Esophagus (tissue), 2 donors: ENCODE data around the gene STAP1. TPM values are rescaled to one million over a fixed set of nuclear protein-coding genes. Genes with fewer than 3 reads are reported as not detected.

ENCODE experiments used
- H3K27ac ChIP-seq, 2 donors: one replicate each; pipeline ENCODE4 v1.5.1; 2013; ENCODE audit warnings: low read depth in 2 of 2, mild to moderate bottlenecking in 2 of 2, inconsistent platforms in 1 of 2, low read length in 1 of 2, moderate library complexity in 1 of 2
- H3K27me3 ChIP-seq, 2 donors: one replicate each; pipeline ENCODE4 v1.6.1; 2013; ENCODE audit warnings: low read length in 2 of 2, control low read depth in 1 of 2, mild to moderate bottlenecking in 1 of 2; ENCODE audit not compliant: insufficient read depth in 2 of 2, control insufficient read depth in 1 of 2
- H3K36me3 ChIP-seq, 2 donors: one replicate each; pipeline ENCODE4 v1.6.1; 2013; ENCODE audit warnings: low read length in 1 of 2; ENCODE audit not compliant: control insufficient read depth in 2 of 2, insufficient read depth in 2 of 2
- H3K4me1 ChIP-seq, 2 donors: one replicate each; pipeline ENCODE4 v1.6.1; 2013; ENCODE audit warnings: low read length in 1 of 2; ENCODE audit not compliant: control insufficient read depth in 2 of 2, insufficient read depth in 2 of 2
- H3K4me3 ChIP-seq, 2 donors: one replicate each; pipeline ENCODE4 v1.5.1; 2013; ENCODE audit warnings: low read length in 2 of 2, mild to moderate bottlenecking in 2 of 2, low read depth in 1 of 2, moderate library complexity in 1 of 2
- H3K9me3 ChIP-seq, 2 donors: one replicate each; pipeline ENCODE4 v1.6.1; 2013; ENCODE audit warnings: mild to moderate bottlenecking in 2 of 2, low read depth in 1 of 2, low read length in 1 of 2, moderate library complexity in 1 of 2; ENCODE audit not compliant: control insufficient read depth in 2 of 2, insufficient read depth in 1 of 2
- WGBS, 2 donors: extraction: QIAGEN DNeasy Blood & Tissue Kit; methylation state at CpG; one replicate each; pipeline ENCODE4 v1.1.7; 2013; 5-methylcytosine and 5-hydroxymethylcytosine counted together
- polyA plus RNA-seq, 2 donors: library from polyadenylated mRNA; stranded (reverse); fragments of 200-250 nt; gene quantifications; one replicate each; pipeline ENCODE4 v1.2.3, GENCODE V29; 2013
- donor health status: healthy with polysubstance abuse.
- donor health status: Bipolar disorder and iron deficiency.

STAP1 gene
- polyA plus RNA-seq, 2 donors: 0.04 to 0.12 TPM

DNA sequence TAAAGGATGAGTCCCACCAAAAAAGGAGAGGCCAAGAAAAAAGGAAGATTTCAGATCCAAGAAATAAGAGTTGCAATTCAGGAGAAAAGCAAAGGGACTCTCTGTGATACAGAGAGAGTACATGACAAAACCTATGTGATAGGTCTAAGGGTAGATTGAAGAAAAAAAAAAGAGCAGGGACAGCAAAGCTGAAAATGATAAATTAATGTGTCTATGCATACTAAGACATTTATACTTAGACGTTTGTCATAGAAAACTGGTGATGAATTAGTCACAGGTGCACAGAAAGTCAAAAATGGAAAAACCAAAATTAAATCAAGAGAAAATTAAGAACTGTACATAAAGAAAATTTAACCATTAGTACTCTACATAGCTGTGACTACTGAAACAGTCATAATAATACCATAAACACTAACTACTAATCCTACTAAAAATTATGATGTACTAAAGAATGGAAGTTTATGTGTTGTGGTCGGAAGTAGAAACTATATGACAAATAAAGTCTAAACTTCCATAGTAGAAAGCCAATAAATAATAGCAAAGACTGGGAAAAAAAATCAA is 23.2 kb upstream of the STAP1 start:
- H3K4me1 ChIP-seq: no peaks in the 10 kb centered on the region
- H3K9me3 ChIP-seq: no peaks in the 10 kb centered on the region
- H3K36me3 ChIP-seq: peaks cover 5 to 12% of the 10 kb centered on the region in 2 donors
- no peak overlapping the region for H3K27ac ChIP-seq
- no peak overlapping the region for H3K4me3 ChIP-seq
- WGBS, 2 donors: 73 to 79% methylated on average over 2 of the region's 2 CpGs
- no peaks in the 10 kb centered on the region for H3K27me3 ChIP-seq

DNA sequence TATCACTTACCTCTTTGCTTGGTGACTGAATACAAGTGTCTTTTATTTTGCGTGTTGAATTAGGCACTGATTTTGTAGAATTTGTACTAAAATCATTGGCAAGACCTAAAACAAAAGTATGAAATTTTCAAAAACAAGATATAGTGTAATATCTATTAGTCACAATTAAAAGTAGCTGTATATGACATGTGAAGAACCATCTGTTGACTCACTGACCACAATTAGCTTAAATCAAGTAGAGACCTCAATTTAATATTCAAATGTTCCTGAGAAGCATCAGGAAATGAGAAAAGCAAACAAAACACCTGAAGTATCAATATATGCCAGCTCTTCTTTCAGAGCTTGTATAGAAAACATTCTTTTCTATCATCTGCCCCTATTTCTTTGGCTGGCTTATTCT is 18.7 kb upstream of the STAP1 start:
- peaks cover 3 to 4% of the 10 kb centered on the region in 2 donors for H3K36me3 ChIP-seq

DNA sequence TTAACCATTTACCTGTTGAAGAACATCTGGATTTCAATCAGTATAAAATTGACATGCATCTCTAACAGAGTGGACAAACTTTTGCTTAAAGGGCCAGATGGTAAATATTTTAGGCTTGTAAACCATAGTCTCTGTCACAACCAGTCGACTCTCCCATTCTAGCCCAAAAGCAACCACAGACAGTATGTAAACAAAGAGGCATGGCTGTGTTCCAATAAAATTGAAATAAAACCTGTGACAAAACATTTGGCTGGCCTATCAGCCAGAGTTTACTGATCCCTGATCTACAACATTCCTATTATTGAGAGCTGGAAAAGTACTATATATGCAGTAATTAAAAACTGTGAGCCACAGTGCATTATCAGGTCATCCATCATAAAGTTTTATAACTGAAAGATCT is 16.5 kb upstream of the STAP1 start:
- Histone ChIP-seq H3K27ac (no peak overlapping the region), H3K27me3 (no peaks in the 10 kb centered on the region)
- WGBS, 2 donors: 31 to 33% methylated on average over 1 of the region's 1 CpG

More for the DNA sequence above, 18.7 kb upstream of the STAP1 start:
- no peaks in the 10 kb centered on the region for H3K27me3 ChIP-seq
- H3K4me3 ChIP-seq: no peak overlapping the region
- H3K27ac ChIP-seq: no peak overlapping the region
- H3K9me3 ChIP-seq: no peaks in the 10 kb centered on the region
- WGBS, 2 donors: 94 to 99% methylated on average over 1 of the region's 1 CpG
- no peaks in the 10 kb centered on the region for H3K4me1 ChIP-seq

GRCh38 chr4:67545199-67546003 is 13.1 kb upstream of the STAP1 start, which contains the start of gene CENPC:
Gene CENPC (minus strand): TSS chr4:67545503. CDS start chr4:67545355, 148 bp downstream.
- no peaks in the 10 kb centered on the region for H3K4me1 ChIP-seq
- no peaks in the 10 kb centered on the region for H3K36me3 ChIP-seq
- no peaks in the 10 kb centered on the region for H3K27me3 ChIP-seq
- no peaks in the 10 kb centered on the region for H3K9me3 ChIP-seq
- peak within 1 kb of the TSS; percentile 80 to 84 for H3K4me3 ChIP-seq
- peak within 1 kb of the TSS; percentile 88 to 98 for H3K27ac ChIP-seq
- 0% methylated on average over 53 of the region's 53 CpGs for WGBS, 2 donors

More for the DNA sequence above, 16.5 kb upstream of the STAP1 start:
- H3K36me3 ChIP-seq: peaks cover 3 to 4% of the 10 kb centered on the region in 2 donors
- no peaks in the 10 kb centered on the region for H3K9me3 ChIP-seq
- no peak overlapping the region for H3K4me3 ChIP-seq
- no peaks in the 10 kb centered on the region for H3K4me1 ChIP-seq

- 32 to 40% methylated on average over 4 of the region's 4 CpGs for WGBS, 2 donors
- no peaks in the 10 kb centered on the region for H3K36me3 ChIP-seq
- H3K27me3 ChIP-seq: no peaks in the 10 kb centered on the region
- H3K27ac ChIP-seq: no peak overlapping the region
- H3K4me3 ChIP-seq: peak overlapping the region in 1 of 2 donors; percentile 84
- no peaks in the 10 kb centered on the region for H3K9me3 ChIP-seq
- no peaks in the 10 kb centered on the region for H3K4me1 ChIP-seq
These were observed 12.5 kb upstream of the STAP1 start for GRCh38 chr4:67546004-67546356.

DNA sequence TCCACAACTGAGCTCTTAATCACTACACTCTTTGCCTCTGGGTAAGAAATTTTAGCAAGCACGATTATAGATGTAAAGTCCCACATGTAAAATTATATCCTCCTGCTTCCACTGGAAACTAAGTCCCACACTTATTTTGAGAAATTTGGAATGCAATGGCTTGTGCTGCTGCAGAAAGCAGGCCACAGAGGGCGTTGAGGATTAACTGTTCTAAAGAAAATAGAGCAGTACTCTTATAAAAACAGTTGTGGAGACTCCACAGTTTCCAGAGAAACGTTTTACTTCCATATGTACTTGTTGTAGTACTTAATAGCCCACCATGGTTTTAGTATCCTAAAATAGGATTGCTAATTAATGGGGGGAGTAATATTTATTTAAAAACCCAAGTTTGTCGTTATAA is 11.6 kb upstream of the STAP1 start:
- WGBS, 2 donors: 56 to 61% methylated on average over 4 of the region's 4 CpGs
- Histone ChIP-seq H3K27me3 (no peaks in the 10 kb centered on the region), H3K9me3 (no peaks in the 10 kb centered on the region), H3K4me3 (no peak overlapping the region), H3K36me3 (no peaks in the 10 kb centered on the region), H3K4me1 (no peaks in the 10 kb centered on the region), H3K27ac (no peak overlapping the region)

GRCh38 chr4:67549123-67549522 is 9.4 kb upstream of the STAP1 start:
- no peaks in the 10 kb centered on the region for H3K36me3 ChIP-seq
- no peak overlapping the region for H3K4me3 ChIP-seq
- no peaks in the 10 kb centered on the region for H3K4me1 ChIP-seq
- 8 to 11% methylated on average over 1 of the region's 1 CpG for WGBS, 2 donors
- no peak overlapping the region for H3K27ac ChIP-seq
- H3K9me3 ChIP-seq: no peaks in the 10 kb centered on the region
- no peaks in the 10 kb centered on the region for H3K27me3 ChIP-seq

DNA sequence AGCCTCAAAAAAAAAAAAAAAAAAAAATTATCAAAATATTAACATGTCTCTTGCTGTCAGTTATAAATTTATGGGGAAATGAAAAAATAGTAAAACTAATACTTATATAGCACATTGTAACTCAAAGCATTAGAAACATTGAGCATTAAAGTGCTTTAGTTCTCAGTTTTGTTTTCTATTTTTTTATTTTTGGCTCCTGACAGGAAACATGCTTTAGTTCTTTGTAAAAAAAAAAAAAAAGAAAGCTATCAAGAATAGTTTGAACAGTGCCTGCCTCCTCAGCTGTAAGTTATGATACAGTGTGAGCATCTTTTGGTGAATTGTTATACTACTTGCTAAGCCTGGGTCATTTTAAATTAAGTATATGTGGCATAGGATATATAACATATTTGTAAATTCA is 8.1 kb upstream of the STAP1 start:
- H3K4me3 ChIP-seq: no peak overlapping the region
- no peaks in the 10 kb centered on the region for H3K36me3 ChIP-seq
- H3K27ac ChIP-seq: no peak overlapping the region
- H3K9me3 ChIP-seq: no peaks in the 10 kb centered on the region
- H3K4me1 ChIP-seq: no peaks in the 10 kb centered on the region
- H3K27me3 ChIP-seq: no peaks in the 10 kb centered on the region

DNA sequence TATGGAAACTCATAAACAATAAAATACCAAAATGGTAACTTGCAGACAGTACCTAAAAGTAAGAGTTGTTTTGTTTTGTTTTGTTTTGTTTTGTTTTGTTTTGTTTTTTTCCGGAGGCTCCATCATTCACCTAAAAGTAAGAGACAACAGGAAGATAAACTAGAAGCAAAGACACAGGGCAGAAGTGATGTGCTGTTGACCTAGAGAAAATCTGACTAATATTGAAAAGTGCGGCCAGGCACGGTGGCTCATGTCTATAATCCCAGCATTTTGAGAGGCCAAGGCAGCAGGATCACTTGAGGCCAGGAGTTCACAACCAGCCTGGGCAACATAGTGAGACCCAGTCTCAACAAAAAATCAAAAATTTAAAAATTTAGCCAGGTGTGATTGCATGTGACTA is 7.7 kb upstream of the STAP1 start:
- H3K9me3 ChIP-seq: no peaks in the 10 kb centered on the region
- 93 to 96% methylated on average over 3 of the region's 3 CpGs for WGBS, 2 donors

More for the DNA sequence above, 7.7 kb upstream of the STAP1 start:
- Histone ChIP-seq H3K27ac (no peak overlapping the region), H3K27me3 (no peaks in the 10 kb centered on the region), H3K36me3 (no peaks in the 10 kb centered on the region), H3K4me1 (no peaks in the 10 kb centered on the region), H3K4me3 (no peak overlapping the region)
